ENCODE results near the gene TTYH2. TPM values are rescaled to one million over a fixed set of nuclear protein-coding genes. Genes with fewer than 3 reads are reported as not detected.

The TTYH2 gene
- total RNA-seq, 1 donor from 2014 or later, result 6.8 TPM

- H3K4me3 Mint-ChIP-seq (ENCODE audit: unreplicated experiment), result no peak overlapping the region
- H3K9me3 Mint-ChIP-seq (ENCODE audit: unreplicated experiment), result no peaks in the 10 kb centered on the region
- H3K27ac Mint-ChIP-seq (ENCODE audit: unreplicated experiment), result no peak overlapping the region
- peaks cover 3% of the 10 kb centered on the region for H3K36me3 Mint-ChIP-seq (ENCODE audit: low read depth, unreplicated experiment)
- peaks cover 25% of the 10 kb centered on the region for H3K27me3 Mint-ChIP-seq (ENCODE audit: unreplicated experiment)
- peak; percentile 96 for TF ChIP-seq CTCF (IDR thresholded peaks at IDR 0.05; ENCODE audit: unreplicated experiment)
- peak; percentile 87 for DNase-seq (ENCODE audit: low spot score)
- peaks cover 17% of the 10 kb centered on the region for H3K4me1 Mint-ChIP-seq (ENCODE audit: unreplicated experiment)
Measured at GRCh38 chr17:74199306-74200092, 13.9 kb upstream of the TTYH2 start.

GRCh38 chr17:74200112-74200511 is 13.3 kb upstream of the TTYH2 start:
- no peak for DNase-seq (ENCODE audit: low spot score)
- Mint-ChIP-seq H3K27me3 (ENCODE audit: unreplicated experiment) (peaks cover 25% of the 10 kb centered on the region), H3K36me3 (ENCODE audit: low read depth, unreplicated experiment) (peaks cover 7% of the 10 kb centered on the region), H3K27ac (ENCODE audit: unreplicated experiment) (no peak overlapping the region), H3K4me1 (ENCODE audit: unreplicated experiment) (peaks cover 20% of the 10 kb centered on the region), H3K4me3 (ENCODE audit: unreplicated experiment) (no peak overlapping the region), H3K9me3 (ENCODE audit: unreplicated experiment) (no peaks in the 10 kb centered on the region)
- no peak for TF ChIP-seq CTCF (IDR thresholded peaks at IDR 0.05; ENCODE audit: unreplicated experiment)

- no peak for DNase-seq (ENCODE audit: low spot score)
- H3K9me3 Mint-ChIP-seq (ENCODE audit: unreplicated experiment), result no peaks in the 10 kb centered on the region
- no peak overlapping the region for H3K4me3 Mint-ChIP-seq (ENCODE audit: unreplicated experiment)
- TF ChIP-seq CTCF (IDR thresholded peaks at IDR 0.05; ENCODE audit: unreplicated experiment), result no peak
- peaks cover 13% of the 10 kb centered on the region for H3K36me3 Mint-ChIP-seq (ENCODE audit: low read depth, unreplicated experiment)
- peak overlapping the region; percentile 42 for H3K27ac Mint-ChIP-seq (ENCODE audit: unreplicated experiment)
- peaks cover 23% of the 10 kb centered on the region for H3K27me3 Mint-ChIP-seq (ENCODE audit: unreplicated experiment)
- peaks cover 26% of the 10 kb centered on the region for H3K4me1 Mint-ChIP-seq (ENCODE audit: unreplicated experiment)
Measured at GRCh38 chr17:74201250-74201649, 12.1 kb upstream of the TTYH2 start.

- H3K27ac Mint-ChIP-seq (ENCODE audit: unreplicated experiment), result no peak overlapping the region
- no peak for DNase-seq (ENCODE audit: low spot score)
- H3K36me3 Mint-ChIP-seq (ENCODE audit: low read depth, unreplicated experiment), result peaks cover 16% of the 10 kb centered on the region
- peaks cover 29% of the 10 kb centered on the region for H3K4me1 Mint-ChIP-seq (ENCODE audit: unreplicated experiment)
- peaks cover 24% of the 10 kb centered on the region for H3K27me3 Mint-ChIP-seq (ENCODE audit: unreplicated experiment)
- no peak for TF ChIP-seq CTCF (IDR thresholded peaks at IDR 0.05; ENCODE audit: unreplicated experiment)
- no peaks in the 10 kb centered on the region for H3K9me3 Mint-ChIP-seq (ENCODE audit: unreplicated experiment)
- H3K4me3 Mint-ChIP-seq (ENCODE audit: unreplicated experiment), result peak overlapping the region; percentile 73
Measured at GRCh38 chr17:74201948-74202347, 11.4 kb upstream of the TTYH2 start.

GRCh38 chr17:74202938-74203337 is 10.4 kb upstream of the TTYH2 start:
- Mint-ChIP-seq H3K36me3 (ENCODE audit: low read depth, unreplicated experiment) (peaks cover 16% of the 10 kb centered on the region), H3K4me1 (ENCODE audit: unreplicated experiment) (peaks cover 30% of the 10 kb centered on the region), H3K27me3 (ENCODE audit: unreplicated experiment) (peaks cover 21% of the 10 kb centered on the region), H3K9me3 (ENCODE audit: unreplicated experiment) (no peaks in the 10 kb centered on the region), H3K4me3 (ENCODE audit: unreplicated experiment) (peak overlapping the region; percentile 99), H3K27ac (ENCODE audit: unreplicated experiment) (peak overlapping the region; percentile 75)
- DNase-seq (ENCODE audit: low spot score), result no peak
- TF ChIP-seq CTCF (IDR thresholded peaks at IDR 0.05; ENCODE audit: unreplicated experiment), result no peak
